H1 (cell line): ENCODE measurements around the gene COL6A2. TPM values are rescaled to one million over a fixed set of nuclear protein-coding genes. Genes with fewer than 3 reads are reported as not detected.

Experiments
- CTCF ChIA-PET: fragments of 300-600 bp; sonication (Branson Sonifier 250); formaldehyde crosslinking; loops from one replicate; lab custom pipeline; 2021; ENCODE audit not compliant: partially characterized antibody; lab: Charles Lee
- POLR2A ChIA-PET: fragments of 300-600 bp; sonication (Branson Sonifier 250); formaldehyde crosslinking; loops from one replicate; lab custom pipeline; 2021; ENCODE audit warnings: inconsistent platforms; ENCODE audit not compliant: partially characterized antibody; lab: Charles Lee
- DNase-seq, 2 experiments: peaks; one replicate each; pipeline versions ENCODE4 v3.0.0 to v3.0.0-alpha.2; 2010 to 2022; ENCODE audit warnings: low spot score in 2 of 2, low read depth in 1 of 2, mixed read lengths in 1 of 2
- FAIRE-seq: peaks from 2 replicates; lab custom pipeline; 2011; peaks lifted over from hg19 to GRCh38; lab: Jason Lieb, UNC
- H2AFZ ChIP-seq: 2 replicates; pipeline ENCODE4 v1.8.1; 2012; ENCODE audit warnings: low read length, inconsistent platforms
- H2AK5ac ChIP-seq: 2 replicates; pipeline ENCODE4 v1.6.1; 2013; ENCODE audit warnings: low read depth, low read length
- H2BK120ac ChIP-seq: replicated peaks from 2 replicates; pipeline ENCODE3; 2013; ENCODE audit warnings: low read depth, low read length, inconsistent platforms
- H2BK12ac ChIP-seq: 2 replicates; pipeline ENCODE4 v1.6.1; 2013; ENCODE audit warnings: low read depth, low read length
- H2BK15ac ChIP-seq: 2 replicates; pipeline ENCODE4 v1.6.1; 2013; ENCODE audit warnings: low read length
- H2BK20ac ChIP-seq: 2 replicates; pipeline ENCODE4 v1.6.1; 2013; ENCODE audit warnings: low read length
- H2BK5ac ChIP-seq: 2 replicates; pipeline ENCODE4 v1.6.1; 2013; ENCODE audit warnings: low read depth, low read length
- H3K14ac ChIP-seq: 2 replicates; pipeline ENCODE4 v1.6.1; 2013; ENCODE audit warnings: inconsistent platforms; ENCODE audit not compliant: insufficient read length
- H3K18ac ChIP-seq: 2 replicates; pipeline ENCODE4 v1.6.1; 2013; ENCODE audit warnings: low read length; ENCODE audit errors: extremely low read depth
- H3K23ac ChIP-seq: 2 replicates; pipeline ENCODE4 v1.6.1; 2013; ENCODE audit warnings: inconsistent platforms; ENCODE audit not compliant: insufficient read length
- H3K23me2 ChIP-seq: 2 replicates; pipeline ENCODE4 v1.6.1; 2013; ENCODE audit warnings: low read depth, low read length
- H3K27ac ChIP-seq: 2 replicates; pipeline ENCODE4 v1.6.1; 2011; ENCODE audit warnings: low read depth, low read length, inconsistent platforms
- H3K27me3 ChIP-seq, 4 experiments: replicated peaks in 1 of 4; 1 replicate in 1 of 4; 2 replicates in 3 of 4; pipeline versions ENCODE4 v1.6.1 to v1.8.1; 2011 to 2013; ENCODE audit warnings: low read length in 3 of 4, mild to moderate bottlenecking in 3 of 4, inconsistent platforms in 2 of 4, mixed read lengths in 2 of 4, moderate library complexity in 1 of 4; ENCODE audit not compliant: control insufficient read depth in 3 of 4, insufficient read depth in 3 of 4; ENCODE audit errors: extremely low read depth in 1 of 4
- H3K36me3 ChIP-seq, 4 experiments: 2 replicates each; pipeline versions ENCODE4 v1.6.1 to v1.8.1; 2011 to 2013; ENCODE audit warnings: mild to moderate bottlenecking in 4 of 4, low read length in 3 of 4, moderate library complexity in 2 of 4, control low read depth in 1 of 4, inconsistent platforms in 1 of 4; ENCODE audit not compliant: insufficient read depth in 4 of 4, control insufficient read depth in 2 of 4
- H3K4ac ChIP-seq: replicated peaks from 2 replicates; pipeline ENCODE3; 2013; ENCODE audit warnings: low read length, low read depth, mixed read lengths, inconsistent platforms; ENCODE audit not compliant: insufficient read length
- H3K4me1 ChIP-seq, 4 experiments: replicated peaks in 1 of 4; 1 replicate in 1 of 4; 2 replicates in 3 of 4; pipeline versions ENCODE4 v1.6.1 to v1.8.1; 2011 to 2013; ENCODE audit warnings: low read length in 3 of 4, inconsistent platforms in 2 of 4, mixed read lengths in 1 of 4; ENCODE audit not compliant: insufficient read depth in 4 of 4, control insufficient read depth in 3 of 4
- H3K4me2 ChIP-seq, 2 experiments: 2 replicates each; pipeline versions ENCODE4 v1.6.1 to v1.8.1; 2011 to 2013; ENCODE audit warnings: low read depth in 2 of 2, low read length in 2 of 2, control low read depth in 1 of 2, inconsistent platforms in 1 of 2, mild to moderate bottlenecking in 1 of 2; ENCODE audit not compliant: insufficient read depth in 1 of 2
- H3K4me3 ChIP-seq, 4 experiments: fragments of 200-600, 300-600 bp in 1 of 4; sonication (generic), shearing (Covaris generic), sonication (Bioruptor Twin) in 1 of 4; 2 replicates each; pipeline versions ENCODE4 v1.5.1 to v1.8.1; 2011 to 2016; ENCODE audit warnings: low read length in 4 of 4, low read depth in 3 of 4, control low read depth in 2 of 4, inconsistent platforms in 2 of 4, mild to moderate bottlenecking in 2 of 4, mixed read lengths in 1 of 4, moderate library complexity in 1 of 4; ENCODE audit not compliant: insufficient read depth in 2 of 4; ENCODE audit errors: extremely low read depth in 1 of 4
- H3K56ac ChIP-seq: replicated peaks from 2 replicates; pipeline ENCODE3; 2013; ENCODE audit warnings: low read depth, mild to moderate bottlenecking, mixed read lengths, low read length, inconsistent platforms; ENCODE audit not compliant: insufficient read length
- H3K79me1 ChIP-seq: 2 replicates; pipeline ENCODE4 v1.6.1; 2013; ENCODE audit warnings: low read depth, low read length, control low read depth
- H3K79me2 ChIP-seq, 2 experiments: 2 replicates each; pipeline versions ENCODE4 v1.6.1 to v1.8.1; 2012 to 2013; ENCODE audit warnings: low read length in 2 of 2, mild to moderate bottlenecking in 2 of 2, inconsistent platforms in 1 of 2; ENCODE audit not compliant: insufficient read depth in 2 of 2, control insufficient read depth in 1 of 2
- H3K9ac ChIP-seq, 4 experiments: replicated peaks in 1 of 4; 1 replicate in 1 of 4; 2 replicates in 3 of 4; pipeline versions ENCODE4 v1.6.1 to v1.8.1; 2011 to 2013; ENCODE audit warnings: low read depth in 3 of 4, low read length in 3 of 4, control low read depth in 2 of 4, mild to moderate bottlenecking in 2 of 4, moderate library complexity in 2 of 4, inconsistent platforms in 1 of 4; ENCODE audit errors: extremely low read depth in 1 of 4
- H3K9me3 ChIP-seq, 2 experiments: 2 replicates each; pipeline versions ENCODE4 v1.6.1 to v1.8.1; 2012 to 2013; ENCODE audit warnings: mild to moderate bottlenecking in 2 of 2, moderate library complexity in 2 of 2, control low read depth in 1 of 2, inconsistent platforms in 1 of 2, low read depth in 1 of 2, low read length in 1 of 2, mixed read lengths in 1 of 2; ENCODE audit not compliant: insufficient read depth in 2 of 2
- H4K20me1 ChIP-seq, 2 experiments: replicated peaks in 1 of 2; 2 replicates each; pipeline versions ENCODE3 to v1.8.1; 2011 to 2013; ENCODE audit warnings: inconsistent platforms in 2 of 2, low read length in 2 of 2, mild to moderate bottlenecking in 1 of 2; ENCODE audit not compliant: insufficient read depth in 2 of 2, control insufficient read depth in 1 of 2
- H4K5ac ChIP-seq: 2 replicates; pipeline ENCODE4 v1.6.1; 2013; ENCODE audit warnings: low read length, low read depth, mixed read lengths, inconsistent platforms; ENCODE audit not compliant: insufficient read length
- H4K8ac ChIP-seq: 2 replicates; pipeline ENCODE4 v1.8.0; 2013; ENCODE audit warnings: mild to moderate bottlenecking, moderate library complexity, low read length, inconsistent platforms; ENCODE audit not compliant: insufficient read depth; ENCODE audit errors: extremely low read depth
- H4K91ac ChIP-seq: replicated peaks from 2 replicates; pipeline ENCODE3; 2013; ENCODE audit warnings: low read length, mixed read lengths, inconsistent platforms; ENCODE audit not compliant: insufficient read length
- CEBPB ChIP-seq: IDR thresholded peaks from 2 replicates; pipeline ENCODE4 v1.6.1; 2012; ENCODE audit warnings: low read depth, low read length
- KDM5A ChIP-seq: fragments of 200-600 bp; IDR thresholded peaks from 2 replicates; pipeline ENCODE4 v1.7.1; 2012; ENCODE audit warnings: mild to moderate bottlenecking, low read length, inconsistent platforms, mixed read lengths
- TAF7 ChIP-seq: optimal IDR thresholded peaks from 2 replicates; pipeline ENCODE3; 2011; ENCODE audit warnings: low read depth, mild to moderate bottlenecking, inconsistent platforms, low read length, moderate library complexity, borderline replicate concordance
- ZNF274 ChIP-seq: IDR thresholded peaks from 2 replicates; pipeline ENCODE4 v1.7.0; 2012; ENCODE audit warnings: low read length, borderline replicate concordance; ENCODE audit errors: extremely low read depth
- WGBS, 2 experiments: shearing (Covaris generic) in 1 of 2; methylation state at CpG; one replicate each; pipeline versions ENCODE4 v1.1.6 to v1.1.7; 2013 to 2015; ENCODE audit warnings: low lambda C conversion rate in 2 of 2, mixed read lengths in 2 of 2, inconsistent platforms in 1 of 2, low coverage in 1 of 2, missing lambda C conversion rate in 1 of 2; ENCODE audit not compliant: insufficient replicate concordance in 2 of 2, insufficient coverage in 1 of 2, insufficient read length in 1 of 2; ENCODE audit errors: extremely low coverage in 1 of 2, missing lambda C conversion rate in 1 of 2; 5-methylcytosine and 5-hydroxymethylcytosine counted together
- polyA plus RNA-seq, 7 experiments: library from polyadenylated mRNA; depleted of rRNA in 3 of 7; stranded (reverse) in 5 of 7; unstranded in 2 of 7; fragments of >200 nt in 5 of 7; fragments of 200-250 nt in 2 of 7; gene quantifications; 1 replicate in 5 of 7; 2 replicates in 1 of 7; 4 replicates in 1 of 7; pipeline versions ENCODE4 v1.2.1 to v1.2.3, GENCODE V29; 2011 to 2013; ENCODE audit warnings: missing spikeins in 2 of 7, mixed read lengths in 2 of 7
- total RNA-seq: library from RNA; stranded (reverse); fragmentation: NEBNext Ultra II Directional; extraction: Animal tissue kit (Norgen Biotek cat#: 25700); gene quantifications from 2 replicates; pipeline ENCODE4 v1.2.1, GENCODE V29; 2021

Gene COL6A2
- total and polyA plus RNA-seq, 2 of the 8 experiments (the other 6 are each of a cell fraction or from before 2014, with no cell fraction given): 60.1 to 62.7 TPM

DNA sequence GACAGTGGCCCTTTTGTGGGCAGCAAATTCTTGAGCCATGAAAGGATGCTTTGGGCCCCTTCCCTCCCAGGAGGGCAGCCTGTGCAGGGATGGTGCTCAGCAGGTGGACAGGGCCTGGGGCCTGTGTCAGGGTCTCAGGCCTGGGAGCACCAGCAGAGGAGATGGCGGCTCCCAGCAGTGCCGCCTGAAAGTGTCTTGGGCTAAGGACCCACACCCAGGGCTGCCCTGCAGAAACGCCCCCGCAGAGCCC, 33.6 kb downstream of the COL6A2 start:
- no peaks in the 10 kb centered on the region for H3K79me2 ChIP-seq
- ChIA-PET CTCF (interaction anchor here (0.5 kb wide), 1 partner anchor 196 kb away, joined by 3 read pairs; no protein-coding TSS in a partner anchor), POLR2A (no interaction called here)
- H4K8ac ChIP-seq: peak overlapping the region; percentile 51; the same call in 1 of the 2 replicates
- H2BK20ac ChIP-seq: no peak overlapping the region
- DNase-seq: no peak
- no peak for FAIRE-seq
- no peak overlapping the region for H2AFZ ChIP-seq
- H3K18ac ChIP-seq: no peak overlapping the region
- no peak overlapping the region for H4K91ac ChIP-seq
- H3K14ac ChIP-seq: no peak overlapping the region
- no peak overlapping the region for H3K4me3 ChIP-seq
- no peak overlapping the region for H3K4ac ChIP-seq
- peaks cover 0 to 4% of the 10 kb centered on the region in 2 experiments for H4K20me1 ChIP-seq
- no peak overlapping the region for H2BK120ac ChIP-seq
- H4K5ac ChIP-seq: no peak overlapping the region
- H3K4me2 ChIP-seq: no peak overlapping the region
- no peak overlapping the region for H2AK5ac ChIP-seq
- H3K4me1 ChIP-seq: peaks cover 0 to 12% (median 0%) of the 10 kb centered on the region in 4 experiments; a peak in 2 of 7 replicates
- no peak overlapping the region for H2BK5ac ChIP-seq
- peaks cover 4% of the 10 kb centered on the region; the same call in 1 of the 2 replicates for H3K23me2 ChIP-seq
- H3K79me1 ChIP-seq: no peaks in the 10 kb centered on the region
- no peaks in the 10 kb centered on the region; a peak in 1 of 4 replicates for H3K9me3 ChIP-seq
- no peak overlapping the region for H3K9ac ChIP-seq
- H3K27me3 ChIP-seq: no peaks in the 10 kb centered on the region
- H3K36me3 ChIP-seq: peaks cover 0 to 5% (median 3%) of the 10 kb centered on the region in 4 experiments; a peak in 3 of 8 replicates
- WGBS, 2 experiments: 85% methylated on average over 4 of the region's 4 CpGs; no CpG with 5 or more reads in 1 of the 2 experiments
- H3K27ac ChIP-seq: no peak overlapping the region
- TF ChIP-seq ZNF274 (no peak), CEBPB (no peak), KDM5A (no peak), TAF7 (no peak)
- no peak overlapping the region for H3K23ac ChIP-seq
- no peak overlapping the region for H2BK15ac ChIP-seq
- H3K56ac ChIP-seq: no peak overlapping the region
- H2BK12ac ChIP-seq: no peak overlapping the region
